ENCODE results near the gene TJP2. TPM values are rescaled to one million over a fixed set of nuclear protein-coding genes. Genes with fewer than 3 reads are reported as not detected.

The TJP2 gene
- total RNA-seq, 2 donors from 2014 or later: 45.1 to 53.0 TPM

DNA sequence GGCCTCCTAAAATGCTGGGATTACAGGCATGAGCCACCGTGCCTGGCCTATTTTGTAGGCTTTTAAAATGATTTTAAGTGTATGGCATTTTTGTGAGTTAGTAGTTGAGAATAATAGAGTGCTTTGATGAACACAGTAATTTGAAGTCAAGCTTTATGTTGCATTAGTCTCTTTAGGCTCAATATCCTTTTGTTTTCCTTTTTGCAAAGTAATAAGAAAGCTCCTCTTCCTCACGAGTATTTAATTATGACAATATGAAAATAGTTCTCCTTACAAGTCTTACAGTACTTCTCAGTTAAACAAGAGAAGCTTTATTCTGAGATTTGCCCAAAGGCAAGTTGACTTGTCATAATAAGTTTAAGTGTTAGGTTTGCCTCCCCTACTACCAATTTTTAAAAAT is 69.0 kb downstream of the TJP2 start:
- Histone ChIP-seq H3K4me1 (ENCODE audit: control insufficient read depth, insufficient read depth, low read length) (no peaks in the 10 kb centered on the region), H3K4me3 (ENCODE audit: low read length) (no peak overlapping the region), H3K9me3 (ENCODE audit: control insufficient read depth, low read length) (peaks cover 7% of the 10 kb centered on the region), H3K27me3 (ENCODE audit: control insufficient read depth, insufficient read depth, low read length, poor library complexity, severe bottlenecking) (no peaks in the 10 kb centered on the region), H3K36me3 (ENCODE audit: control insufficient read depth, insufficient read depth, low read length) (peaks cover 21% of the 10 kb centered on the region), H3K9ac (ENCODE audit: extremely low read depth, low read length, poor library complexity, severe bottlenecking) (no peak overlapping the region), H3K27ac (ENCODE audit: low read depth, low read length) (no peak overlapping the region)
- peaks cover 35% of the 10 kb centered on the region for H3K36me3 Mint-ChIP-seq (ENCODE audit: low read depth)
- H3K27ac Mint-ChIP-seq: no peak overlapping the region
- H3K9me3 Mint-ChIP-seq: no peaks in the 10 kb centered on the region
- TF ChIP-seq, protein P1, sequence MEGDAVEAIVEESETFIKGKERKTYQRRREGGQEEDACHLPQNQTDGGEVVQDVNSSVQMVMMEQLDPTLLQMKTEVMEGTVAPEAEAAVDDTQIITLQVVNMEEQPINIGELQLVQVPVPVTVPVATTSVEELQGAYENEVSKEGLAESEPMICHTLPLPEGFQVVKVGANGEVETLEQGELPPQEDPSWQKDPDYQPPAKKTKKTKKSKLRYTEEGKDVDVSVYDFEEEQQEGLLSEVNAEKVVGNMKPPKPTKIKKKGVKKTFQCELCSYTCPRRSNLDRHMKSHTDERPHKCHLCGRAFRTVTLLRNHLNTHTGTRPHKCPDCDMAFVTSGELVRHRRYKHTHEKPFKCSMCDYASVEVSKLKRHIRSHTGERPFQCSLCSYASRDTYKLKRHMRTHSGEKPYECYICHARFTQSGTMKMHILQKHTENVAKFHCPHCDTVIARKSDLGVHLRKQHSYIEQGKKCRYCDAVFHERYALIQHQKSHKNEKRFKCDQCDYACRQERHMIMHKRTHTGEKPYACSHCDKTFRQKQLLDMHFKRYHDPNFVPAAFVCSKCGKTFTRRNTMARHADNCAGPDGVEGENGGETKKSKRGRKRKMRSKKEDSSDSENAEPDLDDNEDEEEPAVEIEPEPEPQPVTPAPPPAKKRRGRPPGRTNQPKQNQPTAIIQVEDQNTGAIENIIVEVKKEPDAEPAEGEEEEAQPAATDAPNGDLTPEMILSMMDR (conservative IDR thresholded peaks at IDR 0.05): no peak
- no peak for DNase-seq
- WGBS, 2 experiments (ENCODE audit: insufficient coverage in 1 of 2, insufficient read length in 1 of 2): 84 to 93% methylated on average over 2 of the region's 2 CpGs
- H3K4me3 Mint-ChIP-seq: no peak overlapping the region
- H3K4me1 Mint-ChIP-seq: no peaks in the 10 kb centered on the region
- H3K27me3 Mint-ChIP-seq (ENCODE audit: insufficient read depth): no peaks in the 10 kb centered on the region

DNA sequence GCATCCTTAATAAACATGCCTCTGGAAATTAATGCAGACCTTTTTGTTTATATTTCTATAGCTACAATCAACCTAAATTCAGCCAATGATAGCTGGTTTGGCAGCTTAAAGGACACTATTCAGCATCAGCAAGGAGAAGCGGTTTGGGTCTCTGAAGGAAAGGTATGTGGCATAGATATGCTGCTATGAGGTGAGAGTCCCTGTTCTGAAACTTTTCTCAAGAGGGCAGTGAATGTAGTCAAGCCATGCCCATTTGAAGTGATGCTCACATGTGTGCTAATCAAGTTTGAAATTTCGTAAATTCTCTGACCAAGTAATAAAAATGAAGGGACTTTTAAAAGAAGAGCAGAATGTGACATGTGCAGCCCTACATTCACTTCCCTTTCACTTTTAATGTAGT is 72.6 kb downstream of the TJP2 start:
- Histone ChIP-seq H3K9ac (ENCODE audit: extremely low read depth, low read length, poor library complexity, severe bottlenecking) (no peak overlapping the region), H3K9me3 (ENCODE audit: control insufficient read depth, low read length) (peaks cover 7% of the 10 kb centered on the region), H3K4me3 (ENCODE audit: low read length) (no peak overlapping the region), H3K4me1 (ENCODE audit: control insufficient read depth, insufficient read depth, low read length) (no peaks in the 10 kb centered on the region), H3K27ac (ENCODE audit: low read depth, low read length) (no peak overlapping the region), H3K36me3 (ENCODE audit: control insufficient read depth, insufficient read depth, low read length) (peaks cover 9% of the 10 kb centered on the region), H3K27me3 (ENCODE audit: control insufficient read depth, insufficient read depth, low read length, poor library complexity, severe bottlenecking) (no peaks in the 10 kb centered on the region)
- Mint-ChIP-seq H3K4me1 (no peaks in the 10 kb centered on the region), H3K27ac (no peak overlapping the region), H3K27me3 (ENCODE audit: insufficient read depth) (no peaks in the 10 kb centered on the region), H3K36me3 (ENCODE audit: low read depth) (peaks cover 28% of the 10 kb centered on the region), H3K9me3 (no peaks in the 10 kb centered on the region), H3K4me3 (no peak overlapping the region)
- TF ChIP-seq, protein P1 (conservative IDR thresholded peaks at IDR 0.05): no peak
- DNase-seq: no peak
- 89 to 98% methylated on average over 1 to 2 of the region's 2 CpGs for WGBS, 2 experiments (ENCODE audit: insufficient coverage in 1 of 2, insufficient read length in 1 of 2)

DNA sequence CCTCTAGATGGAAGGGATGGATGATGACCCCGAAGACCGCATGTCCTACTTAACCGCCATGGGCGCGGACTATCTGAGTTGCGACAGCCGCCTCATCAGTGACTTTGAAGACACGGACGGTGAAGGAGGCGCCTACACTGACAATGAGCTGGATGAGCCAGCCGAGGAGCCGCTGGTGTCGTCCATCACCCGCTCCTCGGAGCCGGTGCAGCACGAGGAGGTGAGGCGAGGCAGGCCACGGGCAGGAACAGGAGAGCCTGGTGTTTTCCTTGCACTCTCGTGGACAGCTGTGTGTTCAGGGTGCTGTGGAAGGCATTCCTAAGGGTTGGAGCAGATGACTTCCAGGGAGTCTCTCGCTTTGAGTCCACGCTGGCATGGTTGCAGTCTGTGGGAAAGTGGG is 73.9 kb downstream of the TJP2 start:
- Histone ChIP-seq H3K36me3 (ENCODE audit: control insufficient read depth, insufficient read depth, low read length) (peaks cover 11% of the 10 kb centered on the region), H3K27ac (ENCODE audit: low read depth, low read length) (no peak overlapping the region), H3K9ac (ENCODE audit: extremely low read depth, low read length, poor library complexity, severe bottlenecking) (no peak overlapping the region), H3K4me1 (ENCODE audit: control insufficient read depth, insufficient read depth, low read length) (no peaks in the 10 kb centered on the region), H3K4me3 (ENCODE audit: low read length) (no peak overlapping the region), H3K9me3 (ENCODE audit: control insufficient read depth, low read length) (peaks cover 7% of the 10 kb centered on the region), H3K27me3 (ENCODE audit: control insufficient read depth, insufficient read depth, low read length, poor library complexity, severe bottlenecking) (no peaks in the 10 kb centered on the region)
- Mint-ChIP-seq H3K9me3 (no peaks in the 10 kb centered on the region), H3K4me3 (no peak overlapping the region), H3K36me3 (ENCODE audit: low read depth) (peaks cover 35% of the 10 kb centered on the region), H3K27me3 (ENCODE audit: insufficient read depth) (no peaks in the 10 kb centered on the region), H3K27ac (no peak overlapping the region), H3K4me1 (no peaks in the 10 kb centered on the region)
- WGBS, 2 experiments (ENCODE audit: insufficient coverage in 1 of 2, insufficient read length in 1 of 2): 90 to 91% methylated on average over 18 to 22 of the region's 22 CpGs
- TF ChIP-seq, protein P1 (conservative IDR thresholded peaks at IDR 0.05): no peak
- no peak for DNase-seq
